Gastrocnemius medialis (tissue), 4 donors: ENCODE measurements around the gene AACS.

Experiments
- CTCF ChIP-seq, 5 experiments: fragments of 450-650 bp in 3 of 5; fragments of 200-600 bp in 2 of 5; sonication (generic) in 2 of 5; IDR thresholded peaks in 4 of 5; conservative IDR thresholded peaks in 1 of 5; 1 replicate in 4 of 5; 2 replicates in 1 of 5; pipeline ENCODE4 v1.5.1; 2016 to 2019; ENCODE audit warnings: antibody characterized with exemption in 5 of 5, mild to moderate bottlenecking in 3 of 5, moderate library complexity in 3 of 5
- POLR2A ChIP-seq, 2 donors: fragments of 450-650 bp; IDR thresholded peaks; one replicate each; pipeline ENCODE4 v1.6.1; 2017; ENCODE audit warnings: antibody characterized with exemption in 2 of 2, mild to moderate bottlenecking in 2 of 2, moderate library complexity in 2 of 2

GRCh38 chr12:125049093-125049458 lies 16.2 kb upstream of the AACS start:
- TF ChIP-seq CTCF (IDR thresholded peaks at IDR 0.05 in 4 of 5, conservative IDR thresholded peaks at IDR 0.05 in 1 of 5) (no peak), POLR2A (IDR thresholded peaks at IDR 0.05) (no peak)
